Frontal cortex (tissue), 4 donors: ENCODE measurements around the gene DNAH17. TPM values are rescaled to one million over a fixed set of nuclear protein-coding genes. Genes with fewer than 3 reads are reported as not detected.

Experiments used
- DNase-seq, 2 donors: peaks; one replicate each; pipeline ENCODE4 v3.0.0; 2012; ENCODE audit warnings: low spot score in 2 of 2
- FAIRE-seq: peaks from 2 replicates; lab custom pipeline; 2012; peaks lifted over from hg19 to GRCh38; lab: Jason Lieb, UNC
- total RNA-seq: library from RNA; depleted of rRNA; stranded (reverse); fragments of >200 nt; gene quantifications from one replicate; pipeline ENCODE4 v1.2.3, GENCODE V29; 2014
- donor health status: control.
- donor health status: control.
- donor health status: control.

The DNAH17 gene
- total RNA-seq, 1 donor from 2014 or later, result under 0.01 TPM

DNA sequence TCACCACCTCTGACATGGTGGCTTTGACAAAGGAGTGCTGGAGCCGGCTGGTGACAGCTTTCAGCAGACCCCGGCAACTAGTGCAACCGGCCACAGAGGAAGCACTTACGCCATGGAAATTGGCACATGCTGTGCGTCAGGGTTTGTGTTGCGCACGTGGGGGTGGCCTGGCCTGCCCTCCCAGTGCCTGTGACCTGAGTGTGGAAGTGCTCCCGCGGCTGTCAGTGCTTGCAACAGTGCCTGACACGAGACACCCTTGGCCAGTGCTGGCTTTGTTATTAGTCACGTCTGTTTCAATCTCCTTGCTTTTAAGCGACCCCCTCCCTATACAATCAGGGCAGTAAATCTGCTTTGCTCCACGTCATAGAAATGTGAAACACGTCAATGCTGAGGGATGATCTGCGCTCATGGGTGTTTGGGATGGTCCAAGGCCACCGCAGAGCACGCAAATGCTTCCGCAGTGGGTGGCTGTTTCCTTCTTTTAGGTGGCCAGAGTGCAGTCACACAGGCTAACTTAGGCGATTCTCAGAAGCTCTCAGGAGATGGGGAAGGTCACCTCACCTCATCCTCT is 134.5 kb downstream of the DNAH17 start:
- no peak for DNase-seq
- no peak for FAIRE-seq

GRCh38 chr17:78441271-78441971 is 135.8 kb downstream of the DNAH17 start:
- DNase-seq, result no peak

DNA sequence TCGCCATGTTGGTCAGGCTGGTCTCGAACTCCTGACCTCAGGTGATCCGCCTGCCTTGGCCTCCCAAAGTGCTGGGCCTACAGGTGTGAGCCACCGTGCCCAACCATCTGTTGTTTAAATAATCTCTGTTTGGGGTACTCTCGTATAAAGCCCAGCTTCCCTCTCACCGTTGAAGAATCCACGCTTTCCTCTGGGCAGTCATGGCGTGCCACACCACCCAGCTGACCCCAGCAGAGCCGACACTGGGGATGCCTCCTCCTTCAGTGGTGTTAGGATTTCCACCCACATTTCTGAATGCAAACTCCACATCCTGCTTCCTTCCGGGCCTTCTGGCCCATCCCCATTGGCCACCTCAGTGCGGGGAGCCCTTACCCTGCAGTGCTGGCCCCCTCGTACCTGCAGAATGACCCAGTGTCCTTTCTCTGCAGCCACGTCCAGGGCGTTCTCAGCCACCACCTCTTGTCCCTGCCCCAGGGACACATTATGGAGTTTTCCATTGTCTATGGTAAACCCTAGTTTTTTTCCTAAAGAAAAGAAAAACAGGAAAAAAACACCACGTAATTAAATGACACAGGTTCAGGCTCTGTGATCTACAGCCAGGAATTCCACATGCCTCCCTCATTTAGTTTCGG is 138.4 kb downstream of the DNAH17 start:
- no peak for FAIRE-seq

More at GRCh38 chr17:78441271-78441971, 135.8 kb downstream of the DNAH17 start:
- no peak for FAIRE-seq

DNA sequence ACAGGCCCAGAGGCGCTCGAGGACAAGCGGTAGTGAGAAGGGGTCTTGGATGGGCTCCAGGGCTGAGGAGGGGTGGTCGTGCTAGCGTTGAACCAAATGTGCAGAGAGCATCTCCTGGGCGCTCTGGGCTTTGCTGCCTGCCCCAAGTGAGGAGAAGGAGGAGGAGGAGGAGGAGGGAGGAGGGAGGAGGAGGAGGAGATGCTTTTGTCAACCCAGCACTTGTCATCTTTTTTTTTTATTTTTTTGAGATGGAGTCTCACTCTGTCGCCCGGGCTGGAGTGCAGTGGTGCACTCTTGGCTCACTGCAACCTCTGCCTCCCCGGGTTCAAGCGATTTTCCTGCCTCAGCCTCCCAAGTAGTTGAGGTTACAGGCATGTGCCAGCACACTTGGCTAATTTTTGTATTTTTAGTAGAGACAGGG is 138.9 kb downstream of the DNAH17 start:
- no peak for FAIRE-seq
- no peak for DNase-seq

More for the DNA sequence above, 138.4 kb downstream of the DNAH17 start:
- no peak for DNase-seq

GRCh38 chr17:78437508-78438169 is 139.6 kb downstream of the DNAH17 start:
- DNase-seq (no peak), FAIRE-seq (no peak)

DNA sequence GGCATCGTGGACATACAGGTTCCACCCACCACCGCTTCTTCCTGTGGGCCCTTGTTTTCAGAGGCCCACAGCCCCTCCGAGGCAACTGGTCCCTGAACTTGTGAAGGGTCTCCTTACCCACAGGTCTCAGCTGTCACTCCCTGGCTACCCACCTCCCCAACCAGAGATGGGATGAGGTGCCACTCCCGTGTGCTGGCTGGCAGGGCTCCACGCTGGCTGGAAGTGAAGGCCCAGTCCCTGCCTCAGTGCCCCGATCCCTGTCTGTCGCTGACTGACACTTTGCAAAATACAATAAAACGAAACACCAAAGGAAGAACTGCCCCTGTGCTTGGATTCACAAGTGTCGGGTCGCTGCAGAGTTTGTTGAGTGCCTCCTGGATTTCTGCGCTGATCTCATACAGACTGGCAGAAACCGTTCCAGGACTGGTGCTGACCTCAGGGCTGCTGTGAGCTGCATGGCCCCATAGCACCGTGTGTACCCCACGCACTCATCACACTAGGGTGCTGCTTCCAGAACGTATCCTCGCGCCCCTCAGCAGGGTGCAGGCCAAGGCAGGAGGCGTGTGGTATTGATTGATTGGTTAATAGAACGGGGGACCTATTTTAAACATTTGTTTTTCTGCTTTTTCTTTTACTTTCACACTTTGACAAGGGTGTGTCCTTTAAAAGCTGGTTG is 141.7 kb downstream of the DNAH17 start:
- DNase-seq, result no peak
- FAIRE-seq, result no peak

DNA sequence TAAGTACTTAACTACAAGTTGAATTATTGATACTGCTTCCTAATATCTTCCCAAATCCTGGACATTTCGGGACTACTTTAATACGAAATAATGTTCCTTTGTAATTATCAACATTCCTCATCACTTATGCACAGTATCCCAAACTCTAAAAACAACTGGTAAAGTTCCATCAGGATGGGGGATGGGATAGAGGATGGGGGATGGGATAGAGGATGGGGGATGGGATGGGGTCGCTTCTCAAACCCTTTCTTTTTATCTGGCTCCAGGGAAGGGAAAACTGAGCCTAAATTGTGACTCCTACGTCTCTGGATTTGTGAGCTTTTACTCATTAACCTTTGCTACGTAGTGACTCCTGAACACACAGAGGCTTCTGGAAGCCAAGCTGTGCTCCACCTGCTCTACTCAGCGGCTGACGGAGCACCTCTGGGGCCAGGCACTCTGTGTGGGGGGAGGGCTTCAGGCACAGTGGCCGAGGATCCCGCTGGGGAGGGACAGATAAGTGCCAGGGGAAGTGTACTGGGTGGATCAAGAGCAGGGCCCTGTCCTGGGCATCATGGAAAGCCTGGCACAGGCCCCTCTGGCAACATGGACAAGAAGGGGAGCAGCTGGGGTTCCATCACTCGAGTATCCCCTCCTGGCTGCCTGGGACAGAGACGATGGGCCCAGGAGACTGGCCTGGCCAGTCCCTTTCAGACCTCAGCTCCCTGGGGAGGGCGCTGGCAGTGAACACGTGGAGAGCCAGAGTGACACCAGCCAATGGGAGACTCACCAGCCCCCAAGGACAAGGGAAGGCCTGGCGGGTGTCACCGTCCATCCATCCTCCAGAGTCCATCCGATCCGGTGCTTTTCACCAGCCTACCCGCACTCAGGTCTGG is 142.5 kb downstream of the DNAH17 start:
- DNase-seq (no peak), FAIRE-seq (no peak)

- FAIRE-seq (no peak), DNase-seq (no peak)
Measured at GRCh38 chr17:78433780-78434335, 143.3 kb downstream of the DNAH17 start.

- FAIRE-seq, result no peak
- DNase-seq, result no peak
Measured at GRCh38 chr17:78433013-78433727, 144.0 kb downstream of the DNAH17 start.

DNA sequence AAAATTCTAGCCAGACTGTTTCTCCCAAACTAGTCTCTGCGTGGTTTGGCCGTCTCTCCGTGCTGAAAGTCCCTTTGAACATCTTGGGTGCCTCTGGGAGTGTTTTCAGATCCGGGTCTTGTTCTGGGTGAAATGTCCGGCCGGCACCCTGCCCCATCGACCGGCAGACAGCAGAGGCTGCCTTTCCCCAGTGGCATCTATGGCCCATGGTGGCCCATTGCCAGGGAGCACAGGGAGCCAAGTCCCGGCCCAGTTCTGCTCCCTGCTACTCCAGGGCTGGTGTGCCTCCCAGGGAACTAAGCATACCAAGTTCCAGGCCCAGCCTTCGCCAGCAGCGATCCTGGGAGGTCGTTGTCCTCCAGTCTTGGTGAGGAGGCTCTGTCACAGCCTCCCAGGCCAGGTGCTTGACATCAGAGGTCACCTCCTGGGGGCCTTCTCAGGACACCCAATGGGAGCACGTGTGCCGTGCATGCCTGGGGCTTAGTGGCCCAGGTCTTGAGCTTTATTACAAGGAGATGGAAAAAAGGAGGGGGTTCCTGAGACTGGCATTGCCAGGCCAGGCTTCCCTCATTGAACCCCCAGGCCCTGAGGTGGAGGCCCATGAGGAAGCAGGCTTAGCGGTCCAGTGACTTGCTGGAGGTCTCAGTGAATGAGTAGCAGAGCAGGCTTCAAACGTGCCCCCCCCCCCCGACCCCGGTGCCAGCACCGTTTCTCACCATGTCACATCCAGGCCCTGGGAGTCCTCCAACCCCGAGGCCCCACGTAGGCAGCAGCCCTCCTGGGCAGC is 144.8 kb downstream of the DNAH17 start:
- DNase-seq (peak; percentile 61 to 68), FAIRE-seq (no peak)

DNA sequence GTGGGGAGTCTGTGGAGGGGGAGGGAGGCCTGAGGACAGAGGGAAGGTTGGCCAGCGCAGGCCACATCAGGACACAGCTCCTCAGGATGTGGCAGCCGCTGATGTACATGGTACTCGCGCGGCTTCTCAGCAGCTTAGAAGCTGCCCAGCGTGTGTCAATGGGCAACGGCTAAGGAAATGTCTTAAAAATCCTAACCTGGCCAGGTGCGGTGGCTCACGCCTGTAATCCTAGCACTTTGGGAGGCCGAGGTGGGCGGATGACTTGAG is 145.6 kb downstream of the DNAH17 start:
- DNase-seq (no peak), FAIRE-seq (no peak)

- FAIRE-seq (no peak), DNase-seq (no peak)
Measured at GRCh38 chr17:78430892-78431691, 146.1 kb downstream of the DNAH17 start.

DNA sequence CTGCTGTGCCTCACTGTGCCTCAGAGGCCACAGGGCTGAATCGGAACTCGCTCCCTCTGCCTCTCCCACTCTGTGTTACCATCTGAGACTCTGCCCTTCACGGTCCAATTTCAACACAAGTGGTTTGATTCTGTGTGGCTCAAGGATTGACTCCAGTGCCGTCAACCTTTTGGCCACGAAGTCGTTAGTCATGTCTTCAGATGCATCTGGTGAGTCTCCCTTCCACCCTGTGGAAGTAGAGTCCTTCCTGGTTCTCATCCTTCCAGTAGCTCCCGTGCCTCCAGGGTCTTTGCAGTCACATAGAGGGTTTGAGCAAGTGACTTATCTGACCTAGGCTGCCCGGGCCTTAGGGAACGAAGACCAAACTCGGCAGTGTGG is 147.6 kb downstream of the DNAH17 start:
- no peak for FAIRE-seq

GRCh38 chr17:78428836-78429617 is 148.2 kb downstream of the DNAH17 start:
- no peak for FAIRE-seq

More for the DNA sequence above, 147.6 kb downstream of the DNAH17 start:
- no peak for DNase-seq

DNA sequence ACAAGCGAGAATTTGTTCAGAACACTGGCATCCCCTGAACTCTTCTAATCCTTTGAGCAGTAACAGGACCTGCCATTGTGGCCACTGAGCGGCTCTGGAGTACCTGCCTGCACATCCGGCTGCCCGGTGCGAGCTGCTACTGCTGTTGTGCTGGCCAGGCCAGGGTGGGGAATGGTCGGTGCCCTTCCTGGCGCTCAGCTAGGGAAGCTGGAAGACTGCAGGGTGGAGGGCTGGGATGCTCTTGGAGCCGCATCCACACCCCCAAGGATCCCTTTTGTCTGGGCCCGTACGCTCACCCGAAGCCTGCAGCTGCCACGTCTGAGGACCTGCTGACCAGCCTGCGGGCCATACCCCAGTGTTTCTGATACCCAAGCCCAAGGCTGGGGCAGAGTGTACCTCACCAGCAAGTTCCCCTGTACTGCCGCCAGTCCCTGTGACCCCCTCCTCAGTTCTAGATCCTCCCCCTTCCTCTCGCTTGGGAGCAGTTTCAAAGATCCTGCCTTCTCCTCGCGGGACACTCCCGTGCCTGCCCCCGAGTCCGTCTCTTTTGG is 149.1 kb downstream of the DNAH17 start:
- DNase-seq, result no peak
- no peak for FAIRE-seq

More at GRCh38 chr17:78428836-78429617, 148.2 kb downstream of the DNAH17 start:
- DNase-seq, result no peak

DNA sequence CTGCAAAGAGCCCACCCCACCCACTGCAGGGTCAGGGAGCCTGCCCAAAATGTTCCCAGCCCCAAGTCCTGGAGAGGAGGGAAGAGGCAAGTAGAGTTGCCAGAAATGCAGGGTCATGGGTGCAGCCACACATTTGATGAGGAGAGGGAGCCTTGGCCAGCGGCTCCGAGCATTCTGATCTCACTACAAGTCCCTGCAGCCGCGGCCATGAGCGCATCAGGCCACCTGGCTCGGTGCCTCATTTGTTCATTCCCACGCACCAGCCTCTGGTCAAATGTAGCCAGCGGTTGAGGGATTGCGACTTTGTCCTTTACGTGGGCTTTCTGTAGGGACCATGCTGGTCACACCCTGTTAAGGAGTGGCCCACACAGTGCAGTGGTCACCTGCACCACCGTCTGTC is 150.1 kb downstream of the DNAH17 start:
- no peak for FAIRE-seq

More for the DNA sequence above, 150.1 kb downstream of the DNAH17 start:
- DNase-seq, result no peak
